HEK293 (cell line): ENCODE measurements around the gene TBXA2R.

Experiments used
- GLIS2 ChIP-seq: fragments of 450-650 bp; formaldehyde crosslinking; IDR thresholded peaks from 2 replicates; pipeline ENCODE4 v1.5.1; 2016; ENCODE audit warnings: missing biosample characterization, missing genetic modification characterization
- KLF9 ChIP-seq: fragments of 450-650 bp; formaldehyde crosslinking; IDR thresholded peaks from 2 replicates; pipeline ENCODE4 v1.5.1; 2016; ENCODE audit warnings: missing biosample characterization, missing genetic modification characterization, low read depth
- MEIS1 ChIP-seq: sonication (generic); formaldehyde crosslinking; IDR thresholded peaks from 2 replicates; pipeline ENCODE4 v1.8.1; 2022; ENCODE audit warnings: missing genetic modification reagents, mild to moderate bottlenecking, borderline replicate concordance
- PRDM2 ChIP-seq: fragments of 450-650 bp; formaldehyde crosslinking; IDR thresholded peaks from 2 replicates; pipeline ENCODE4 v1.5.1; 2016; ENCODE audit warnings: missing biosample characterization, missing genetic modification characterization, borderline replicate concordance
- WT1 ChIP-seq: fragments of 450-650 bp; formaldehyde crosslinking; IDR thresholded peaks from 2 replicates; pipeline ENCODE4 v1.5.1; 2016; ENCODE audit warnings: missing biosample characterization, missing genetic modification characterization
- ZBTB20 ChIP-seq: fragments of 450-650 bp; formaldehyde crosslinking; IDR thresholded peaks from 2 replicates; pipeline ENCODE4 v1.5.1; 2016; ENCODE audit warnings: missing biosample characterization, missing genetic modification characterization
- ZBTB21 ChIP-seq: fragments of 450-650 bp; formaldehyde crosslinking; IDR thresholded peaks from 2 replicates; pipeline ENCODE4 v1.5.1; 2017; ENCODE audit warnings: missing biosample characterization, missing genetic modification characterization
- ZNF121 ChIP-seq: fragments of 450-650 bp; formaldehyde crosslinking; IDR thresholded peaks from 2 replicates; pipeline ENCODE4 v1.5.1; 2016; ENCODE audit warnings: missing biosample characterization, missing genetic modification characterization
- ZNF184 ChIP-seq: fragments of 450-650 bp; IDR thresholded peaks from 2 replicates; pipeline ENCODE4 v1.5.1; 2018; ENCODE audit warnings: missing biosample characterization, mild to moderate bottlenecking, missing genetic modification characterization
- ZNF24 ChIP-seq: fragments of 450-650 bp; formaldehyde crosslinking; IDR thresholded peaks from 2 replicates; pipeline ENCODE4 v1.5.1; 2016; ENCODE audit warnings: missing biosample characterization, missing genetic modification characterization
- ZNF366 ChIP-seq: fragments of 450-650 bp; formaldehyde crosslinking; conservative IDR thresholded peaks from 2 replicates; pipeline ENCODE4 v1.5.1; 2016; ENCODE audit warnings: missing biosample characterization, missing genetic modification characterization
- ZNF404 ChIP-seq: fragments of 450-650 bp; formaldehyde crosslinking; IDR thresholded peaks from 2 replicates; pipeline ENCODE4 v1.5.1; 2017; ENCODE audit warnings: missing biosample characterization, missing genetic modification characterization
- ZNF488 ChIP-seq: fragments of 450-650 bp; formaldehyde crosslinking; IDR thresholded peaks from 2 replicates; pipeline ENCODE4 v1.5.1; 2016; ENCODE audit warnings: missing biosample characterization, missing genetic modification characterization
- ZNF513 ChIP-seq: fragments of 450-650 bp; IDR thresholded peaks from 2 replicates; pipeline ENCODE4 v1.5.1; 2018; ENCODE audit warnings: missing biosample characterization, missing genetic modification characterization
- ZNF555 ChIP-seq: fragments of 450-650 bp; formaldehyde crosslinking; conservative IDR thresholded peaks from 2 replicates; pipeline ENCODE4 v1.5.1; 2017; ENCODE audit warnings: missing biosample characterization, mild to moderate bottlenecking, missing genetic modification characterization, inconsistent platforms
- ZNF558 ChIP-seq: fragments of 450-650 bp; formaldehyde crosslinking; IDR thresholded peaks from 2 replicates; pipeline ENCODE4 v1.5.1; 2016; ENCODE audit warnings: missing biosample characterization, missing genetic modification characterization
- ZNF596 ChIP-seq: fragments of 450-650 bp; IDR thresholded peaks from 2 replicates; pipeline ENCODE4 v1.5.0; 2018; ENCODE audit warnings: missing biosample characterization, mild to moderate bottlenecking, missing genetic modification characterization, moderate library complexity
- ZNF670 ChIP-seq: fragments of 450-650 bp; formaldehyde crosslinking; IDR thresholded peaks from 2 replicates; pipeline ENCODE4 v1.5.1; 2016; ENCODE audit warnings: missing biosample characterization, missing genetic modification characterization, low read depth
- ZNF747 ChIP-seq: fragments of 450-650 bp; formaldehyde crosslinking; IDR thresholded peaks from 2 replicates; pipeline ENCODE4 v1.5.1; 2016; ENCODE audit warnings: missing biosample characterization, missing genetic modification characterization
- ZNF776 ChIP-seq: fragments of 450-650 bp; formaldehyde crosslinking; IDR thresholded peaks from 2 replicates; pipeline ENCODE4 v1.5.0; 2017; ENCODE audit warnings: missing biosample characterization, missing genetic modification characterization, borderline replicate concordance
- ZNF792 ChIP-seq: fragments of 450-650 bp; formaldehyde crosslinking; IDR thresholded peaks from 2 replicates; pipeline ENCODE4 v1.5.1; 2016; ENCODE audit warnings: missing biosample characterization, missing genetic modification characterization
- TF ChIP-seq, protein P1 (sequence below): fragments of 450-650 bp; formaldehyde crosslinking; IDR thresholded peaks from 2 replicates; pipeline ENCODE4 v1.5.1; 2016; ENCODE audit warnings: missing biosample characterization, missing genetic modification characterization
- TF ChIP-seq, protein P2 (sequence below): fragments of 450-650 bp; formaldehyde crosslinking; IDR thresholded peaks from 2 replicates; pipeline ENCODE4 v1.5.1; 2016; ENCODE audit warnings: missing biosample characterization, missing genetic modification characterization
- TF ChIP-seq, protein P3 (sequence below): fragments of 450-650 bp; formaldehyde crosslinking; conservative IDR thresholded peaks from 2 replicates; pipeline ENCODE4 v1.5.1; 2016; ENCODE audit warnings: low read depth, missing biosample characterization, missing genetic modification characterization

The TBXA2R gene

GRCh38 chr19:3606690-3607289, at the start of gene TBXA2R (continued):
- TF ChIP-seq PRDM2 (tag by site-specific recombination) (no peak), ZNF488 (tag by site-specific recombination) (no peak), ZNF558 (tag by site-specific recombination) (no peak), KLF9 (tag by site-specific recombination) (peak; percentile 98), MEIS1 (CRISPR knock-in tag) (no peak), ZNF121 (tag by site-specific recombination) (no peak), ZNF184 (no peak), ZNF747 (tag by site-specific recombination) (no peak), ZNF404 (tag by site-specific recombination) (no peak), ZNF792 (tag by site-specific recombination) (no peak), ZNF670 (tag by site-specific recombination) (no peak), ZNF366 (tag by site-specific recombination) (no peak), ZNF513 (tag by site-specific recombination) (no peak), ZBTB21 (tag by site-specific recombination) (no peak), ZNF24 (tag by site-specific recombination) (no peak), ZNF596 (tag by site-specific recombination) (no peak; the same call in 1 of the 2 replicates), GLIS2 (tag by site-specific recombination) (peak; percentile 78), ZNF776 (no peak), WT1 (tag by site-specific recombination) (no peak), ZNF555 (no peak), ZBTB20 (tag by site-specific recombination) (peak; percentile 65)
- TF ChIP-seq, protein P1, sequence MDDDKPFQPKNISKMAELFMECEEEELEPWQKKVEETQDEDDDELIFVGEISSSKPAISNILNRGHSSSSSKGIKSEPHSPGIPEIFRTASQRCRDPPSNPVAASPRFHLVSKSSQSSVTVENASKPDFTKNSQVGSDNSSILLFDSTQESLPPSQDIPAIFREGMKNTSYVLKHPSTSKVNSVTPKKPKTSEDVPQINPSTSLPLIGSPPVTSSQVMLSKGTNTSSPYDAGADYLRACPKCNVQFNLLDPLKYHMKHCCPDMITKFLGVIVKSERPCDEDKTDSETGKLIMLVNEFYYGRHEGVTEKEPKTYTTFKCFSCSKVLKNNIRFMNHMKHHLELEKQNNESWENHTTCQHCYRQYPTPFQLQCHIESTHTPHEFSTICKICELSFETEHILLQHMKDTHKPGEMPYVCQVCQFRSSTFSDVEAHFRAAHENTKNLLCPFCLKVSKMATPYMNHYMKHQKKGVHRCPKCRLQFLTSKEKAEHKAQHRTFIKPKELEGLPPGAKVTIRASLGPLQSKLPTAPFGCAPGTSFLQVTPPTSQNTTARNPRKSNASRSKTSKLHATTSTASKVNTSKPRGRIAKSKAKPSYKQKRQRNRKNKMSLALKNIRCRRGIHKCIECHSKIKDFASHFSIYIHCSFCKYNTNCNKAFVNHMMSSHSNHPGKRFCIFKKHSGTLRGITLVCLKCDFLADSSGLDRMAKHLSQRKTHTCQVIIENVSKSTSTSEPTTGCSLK (tag by site-specific recombination): no peak
- TF ChIP-seq, protein P2, sequence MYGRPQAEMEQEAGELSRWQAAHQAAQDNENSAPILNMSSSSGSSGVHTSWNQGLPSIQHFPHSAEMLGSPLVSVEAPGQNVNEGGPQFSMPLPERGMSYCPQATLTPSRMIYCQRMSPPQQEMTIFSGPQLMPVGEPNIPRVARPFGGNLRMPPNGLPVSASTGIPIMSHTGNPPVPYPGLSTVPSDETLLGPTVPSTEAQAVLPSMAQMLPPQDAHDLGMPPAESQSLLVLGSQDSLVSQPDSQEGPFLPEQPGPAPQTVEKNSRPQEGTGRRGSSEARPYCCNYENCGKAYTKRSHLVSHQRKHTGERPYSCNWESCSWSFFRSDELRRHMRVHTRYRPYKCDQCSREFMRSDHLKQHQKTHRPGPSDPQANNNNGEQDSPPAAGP (tag by site-specific recombination): 0 out of 2 replicates have a peak, but pooled peaks have one; percentile 15
- TF ChIP-seq, protein P3, sequence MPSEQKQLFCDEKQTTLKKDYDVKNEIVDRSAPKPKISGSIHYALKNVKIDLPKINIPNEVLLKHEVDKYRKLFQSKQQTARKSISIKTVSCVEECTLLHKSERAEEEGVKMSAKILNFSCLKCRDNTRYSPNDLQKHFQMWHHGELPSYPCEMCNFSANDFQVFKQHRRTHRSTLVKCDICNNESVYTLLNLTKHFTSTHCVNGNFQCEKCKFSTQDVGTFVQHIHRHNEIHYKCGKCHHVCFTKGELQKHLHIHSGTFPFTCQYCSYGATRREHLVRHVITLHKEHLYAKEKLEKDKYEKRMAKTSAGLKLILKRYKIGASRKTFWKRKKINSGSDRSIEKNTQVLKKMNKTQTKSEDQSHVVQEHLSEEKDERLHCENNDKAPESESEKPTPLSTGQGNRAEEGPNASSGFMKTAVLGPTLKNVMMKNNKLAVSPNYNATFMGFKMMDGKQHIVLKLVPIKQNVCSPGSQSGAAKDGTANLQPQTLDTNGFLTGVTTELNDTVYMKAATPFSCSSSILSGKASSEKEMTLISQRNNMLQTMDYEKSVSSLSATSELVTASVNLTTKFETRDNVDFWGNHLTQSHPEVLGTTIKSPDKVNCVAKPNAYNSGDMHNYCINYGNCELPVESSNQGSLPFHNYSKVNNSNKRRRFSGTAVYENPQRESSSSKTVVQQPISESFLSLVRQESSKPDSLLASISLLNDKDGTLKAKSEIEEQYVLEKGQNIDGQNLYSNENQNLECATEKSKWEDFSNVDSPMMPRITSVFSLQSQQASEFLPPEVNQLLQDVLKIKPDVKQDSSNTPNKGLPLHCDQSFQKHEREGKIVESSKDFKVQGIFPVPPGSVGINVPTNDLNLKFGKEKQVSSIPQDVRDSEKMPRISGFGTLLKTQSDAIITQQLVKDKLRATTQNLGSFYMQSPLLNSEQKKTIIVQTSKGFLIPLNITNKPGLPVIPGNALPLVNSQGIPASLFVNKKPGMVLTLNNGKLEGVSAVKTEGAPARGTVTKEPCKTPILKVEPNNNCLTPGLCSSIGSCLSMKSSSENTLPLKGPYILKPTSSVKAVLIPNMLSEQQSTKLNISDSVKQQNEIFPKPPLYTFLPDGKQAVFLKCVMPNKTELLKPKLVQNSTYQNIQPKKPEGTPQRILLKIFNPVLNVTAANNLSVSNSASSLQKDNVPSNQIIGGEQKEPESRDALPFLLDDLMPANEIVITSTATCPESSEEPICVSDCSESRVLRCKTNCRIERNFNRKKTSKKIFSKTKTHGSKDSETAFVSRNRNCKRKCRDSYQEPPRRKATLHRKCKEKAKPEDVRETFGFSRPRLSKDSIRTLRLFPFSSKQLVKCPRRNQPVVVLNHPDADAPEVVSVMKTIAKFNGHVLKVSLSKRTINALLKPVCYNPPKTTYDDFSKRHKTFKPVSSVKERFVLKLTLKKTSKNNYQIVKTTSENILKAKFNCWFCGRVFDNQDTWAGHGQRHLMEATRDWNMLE (tag by site-specific recombination): no peak
